SK-N-SH (cell line): Measurements from ENCODE around the gene ARHGAP6.

ENCODE experiments used
- CTCF ChIP-seq: fragments of 200-600 bp; sonication (generic); IDR thresholded peaks from 2 replicates; pipeline ENCODE4 v1.6.1; 2017; ENCODE audit warnings: antibody characterized with exemption, mild to moderate bottlenecking, moderate library complexity
- EZH2phosphoT487 ChIP-seq: fragments of 200-600 bp; sonication (generic); IDR thresholded peaks from 2 replicates; pipeline ENCODE4 v1.6.1; 2017; ENCODE audit warnings: low read depth, mixed run types, mild to moderate bottlenecking, antibody characterized with exemption, moderate library complexity, borderline replicate concordance
- FOXM1 ChIP-seq: IDR thresholded peaks from 2 replicates; pipeline ENCODE4 v1.4.0; 2012; ENCODE audit warnings: low read depth, mild to moderate bottlenecking
- MEF2A ChIP-seq: IDR thresholded peaks from 2 replicates; pipeline ENCODE4 v1.4.0; 2012; ENCODE audit warnings: low read depth, borderline replicate concordance
- PBX3 ChIP-seq: IDR thresholded peaks from 2 replicates; pipeline ENCODE4; 2012
- POLR2AphosphoS5 ChIP-seq: IDR thresholded peaks from 2 replicates; pipeline ENCODE4 v1.6.1; 2012; ENCODE audit warnings: low read depth, low read length
- TF ChIP-seq, protein P1 (sequence below): IDR thresholded peaks from 2 replicates; pipeline ENCODE4 v1.6.1; 2012; ENCODE audit warnings: mild to moderate bottlenecking, low read depth, low read length, moderate library complexity

- TF ChIP-seq PBX3 (no peak), FOXM1 (no peak), CTCF (no peak), POLR2AphosphoS5 (no peak), EZH2phosphoT487 (no peak), MEF2A (no peak)
- TF ChIP-seq, protein P1, sequence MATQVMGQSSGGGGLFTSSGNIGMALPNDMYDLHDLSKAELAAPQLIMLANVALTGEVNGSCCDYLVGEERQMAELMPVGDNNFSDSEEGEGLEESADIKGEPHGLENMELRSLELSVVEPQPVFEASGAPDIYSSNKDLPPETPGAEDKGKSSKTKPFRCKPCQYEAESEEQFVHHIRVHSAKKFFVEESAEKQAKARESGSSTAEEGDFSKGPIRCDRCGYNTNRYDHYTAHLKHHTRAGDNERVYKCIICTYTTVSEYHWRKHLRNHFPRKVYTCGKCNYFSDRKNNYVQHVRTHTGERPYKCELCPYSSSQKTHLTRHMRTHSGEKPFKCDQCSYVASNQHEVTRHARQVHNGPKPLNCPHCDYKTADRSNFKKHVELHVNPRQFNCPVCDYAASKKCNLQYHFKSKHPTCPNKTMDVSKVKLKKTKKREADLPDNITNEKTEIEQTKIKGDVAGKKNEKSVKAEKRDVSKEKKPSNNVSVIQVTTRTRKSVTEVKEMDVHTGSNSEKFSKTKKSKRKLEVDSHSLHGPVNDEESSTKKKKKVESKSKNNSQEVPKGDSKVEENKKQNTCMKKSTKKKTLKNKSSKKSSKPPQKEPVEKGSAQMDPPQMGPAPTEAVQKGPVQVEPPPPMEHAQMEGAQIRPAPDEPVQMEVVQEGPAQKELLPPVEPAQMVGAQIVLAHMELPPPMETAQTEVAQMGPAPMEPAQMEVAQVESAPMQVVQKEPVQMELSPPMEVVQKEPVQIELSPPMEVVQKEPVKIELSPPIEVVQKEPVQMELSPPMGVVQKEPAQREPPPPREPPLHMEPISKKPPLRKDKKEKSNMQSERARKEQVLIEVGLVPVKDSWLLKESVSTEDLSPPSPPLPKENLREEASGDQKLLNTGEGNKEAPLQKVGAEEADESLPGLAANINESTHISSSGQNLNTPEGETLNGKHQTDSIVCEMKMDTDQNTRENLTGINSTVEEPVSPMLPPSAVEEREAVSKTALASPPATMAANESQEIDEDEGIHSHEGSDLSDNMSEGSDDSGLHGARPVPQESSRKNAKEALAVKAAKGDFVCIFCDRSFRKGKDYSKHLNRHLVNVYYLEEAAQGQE = no peak
Observed at GRCh38 chrX:11337292-11338009, 328.3 kb downstream of the ARHGAP6 start.
